ENCODE data around the gene TMEM181.
"Not testable (repeated sequence)": the region's sequence is repeated elsewhere in the genome, so short reads cannot be mapped to it uniquely, and the experiment has no call there.

The TMEM181 gene

GRCh38 chr6:158660333-158660754, 100.5 kb downstream of the TMEM181 start:
- no peak for DNase-seq (ENCODE audit: low spot score)

GRCh38 chr6:158661156-158661685, 101.3 kb downstream of the TMEM181 start:
- no peak for DNase-seq (ENCODE audit: low spot score)

- no peak for DNase-seq (ENCODE audit: low spot score)
These were observed 102.7 kb downstream of the TMEM181 start for GRCh38 chr6:158662607-158662953.

GRCh38 chr6:158662954-158663624, 103.2 kb downstream of the TMEM181 start:
- DNase-seq (ENCODE audit: low spot score) = no peak

GRCh38 chr6:158663625-158664165, 103.8 kb downstream of the TMEM181 start:
- no peak for DNase-seq (ENCODE audit: low spot score)

- no peak for DNase-seq (ENCODE audit: low spot score)
These were observed 105.4 kb downstream of the TMEM181 start for GRCh38 chr6:158665332-158665731.

GRCh38 chr6:158666628-158667359, 106.9 kb downstream of the TMEM181 start:
- no peak for DNase-seq (ENCODE audit: low spot score)

GRCh38 chr6:158667360-158667981, 107.6 kb downstream of the TMEM181 start:
- no peak for DNase-seq (ENCODE audit: low spot score)

- DNase-seq (ENCODE audit: low spot score) = no peak
These were observed 108.8 kb downstream of the TMEM181 start for GRCh38 chr6:158668707-158669103.

- DNase-seq (ENCODE audit: low spot score) = no peak
These were observed 109.5 kb downstream of the TMEM181 start for GRCh38 chr6:158669145-158670035.

GRCh38 chr6:158672119-158672518, 112.2 kb downstream of the TMEM181 start:
- not testable (repeated sequence) for DNase-seq (ENCODE audit: low spot score)

- no peak for DNase-seq (ENCODE audit: low spot score)
These were observed 112.8 kb downstream of the TMEM181 start for GRCh38 chr6:158672726-158673125.

- peak; percentile 92 for DNase-seq (ENCODE audit: low spot score)
These were observed 114.6 kb downstream of the TMEM181 start for GRCh38 chr6:158674342-158675131.

GRCh38 chr6:158677094-158677493, 117.2 kb downstream of the TMEM181 start:
- DNase-seq (ENCODE audit: low spot score) = not testable (repeated sequence)

GRCh38 chr6:158677906-158678578, 118.2 kb downstream of the TMEM181 start:
- DNase-seq (ENCODE audit: low spot score) = no peak

GRCh38 chr6:158680015-158680414, 120.1 kb downstream of the TMEM181 start:
- no peak for DNase-seq (ENCODE audit: low spot score)

- no peak for DNase-seq (ENCODE audit: low spot score)
These were observed 120.6 kb downstream of the TMEM181 start for GRCh38 chr6:158680481-158680880.

- no peak for DNase-seq (ENCODE audit: low spot score)
These were observed 124.4 kb downstream of the TMEM181 start for GRCh38 chr6:158684311-158684710.

GRCh38 chr6:158684745-158685324, 124.9 kb downstream of the TMEM181 start:
- DNase-seq (ENCODE audit: low spot score) = no peak
